ENCODE measurements around the gene PSMC3.

The PSMC3 gene

GRCh38 chr11:47442514-47442913, 16.3 kb upstream of the PSMC3 start:
- no peak for DNase-seq

DNA sequence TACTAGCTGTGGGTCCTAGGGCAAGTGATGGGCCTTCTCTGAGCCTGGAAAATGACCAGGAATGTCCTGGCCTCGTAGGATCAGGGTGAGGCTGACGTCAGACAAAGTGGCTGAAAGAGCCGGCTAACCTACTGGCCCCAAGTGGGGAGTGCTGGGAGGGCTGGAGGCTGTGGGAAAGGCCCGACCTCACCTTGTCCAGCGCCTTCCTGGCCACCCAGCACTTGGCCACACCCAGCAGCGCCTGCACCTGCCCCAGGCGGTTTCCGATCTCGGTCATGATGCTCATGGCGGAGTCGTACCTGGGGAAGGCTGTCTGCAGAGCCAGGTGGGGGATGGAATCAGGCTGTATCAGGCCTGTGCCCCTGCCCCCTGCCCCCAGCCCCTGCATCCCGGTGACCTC, 15.2 kb upstream of the PSMC3 start:
- no peak for DNase-seq

DNA sequence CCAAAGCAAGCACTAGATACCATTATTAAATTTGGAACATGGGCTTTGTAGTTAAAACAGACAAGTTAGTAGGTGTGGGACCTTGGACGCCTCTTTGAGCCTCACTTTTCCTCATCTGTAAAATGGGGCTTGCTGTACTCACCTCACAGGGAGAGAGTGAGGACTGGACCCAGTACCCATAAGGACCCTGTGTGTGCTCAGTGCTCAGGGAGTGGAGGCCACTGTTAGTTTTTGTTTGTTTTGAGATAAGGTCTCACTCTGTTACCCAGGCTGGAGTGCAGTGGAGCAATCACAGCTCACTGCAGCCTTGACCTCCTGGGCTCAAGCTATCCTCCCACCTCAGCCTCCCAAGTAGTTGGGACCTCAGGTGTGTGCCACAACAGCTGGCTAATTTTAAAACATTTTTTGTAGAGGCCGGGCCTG, 13.8 kb upstream of the PSMC3 start:
- DNase-seq: no peak

DNA sequence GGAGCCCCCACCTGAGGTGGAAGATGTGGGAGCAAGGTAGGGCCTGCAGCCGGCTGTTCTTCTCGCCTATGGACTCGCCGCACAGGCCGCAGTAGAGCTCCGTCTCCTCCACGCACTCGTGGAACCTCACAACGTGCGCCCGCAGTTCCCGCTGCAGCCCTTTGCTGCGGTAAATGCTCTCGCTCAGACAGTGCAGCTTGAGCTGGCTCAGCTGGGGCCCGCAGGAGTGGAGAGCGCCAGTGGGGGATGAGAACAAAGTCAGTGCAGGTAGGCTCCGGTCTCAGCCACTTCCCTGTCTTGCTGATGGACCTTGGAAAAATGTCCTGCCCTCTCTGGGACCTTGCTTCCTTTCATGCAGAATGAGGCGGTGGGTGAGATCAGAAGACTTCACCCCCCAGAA, 12.5 kb upstream of the PSMC3 start:
- DNase-seq: no peak

- DNase-seq: no peak
These were observed 11.6 kb upstream of the PSMC3 start for GRCh38 chr11:47437746-47438418.

DNA sequence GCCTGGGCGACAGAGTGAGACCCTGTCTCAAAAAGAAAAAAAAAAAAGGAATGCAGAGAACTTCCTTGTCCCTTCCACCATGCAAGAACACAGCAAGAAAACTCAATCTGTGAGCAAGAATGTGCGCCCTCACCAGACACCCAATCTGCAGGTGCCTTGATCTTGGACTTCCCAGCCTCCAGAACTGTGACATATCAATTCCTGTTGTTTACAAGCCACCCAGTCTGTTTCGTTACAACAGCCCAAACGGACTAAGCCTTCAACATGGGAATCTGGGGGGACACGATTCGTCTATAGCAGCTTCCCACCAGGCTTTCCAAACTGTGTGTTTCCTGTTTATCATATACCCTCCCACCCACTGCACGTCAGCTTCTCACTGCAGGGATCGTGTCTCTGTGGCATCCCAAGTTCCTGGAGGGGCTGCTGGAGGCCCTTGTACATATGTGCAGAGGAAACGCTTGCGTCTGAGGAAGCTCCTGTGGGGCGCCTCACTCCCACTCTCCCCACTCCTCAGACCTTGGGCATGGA, 11.0 kb upstream of the PSMC3 start:
- DNase-seq: no peak

- no peak for DNase-seq
These were observed 10.5 kb upstream of the PSMC3 start for GRCh38 chr11:47436726-47437125.

DNA sequence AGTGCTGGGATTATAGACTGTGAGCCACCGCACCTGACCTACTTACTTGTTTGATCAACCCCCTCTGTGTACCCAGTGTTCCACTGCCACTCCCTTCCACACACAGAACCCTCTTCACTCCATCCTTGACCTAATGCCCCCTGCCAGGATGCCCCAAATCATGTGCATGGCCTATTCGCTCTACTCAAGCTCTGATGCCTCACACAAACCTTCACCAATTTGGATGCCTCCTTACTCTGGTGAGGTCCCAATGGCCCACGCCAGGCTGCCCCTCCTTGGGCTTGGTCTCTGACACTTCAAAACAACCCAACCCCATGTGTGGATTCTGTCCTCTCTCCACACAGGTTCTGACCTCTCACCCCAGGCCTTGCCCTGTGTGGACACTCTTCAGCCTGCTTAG, 9.4 kb upstream of the PSMC3 start:
- no peak for DNase-seq

GRCh38 chr11:47434011-47434786, 8.0 kb upstream of the PSMC3 start:
- DNase-seq: no peak

DNA sequence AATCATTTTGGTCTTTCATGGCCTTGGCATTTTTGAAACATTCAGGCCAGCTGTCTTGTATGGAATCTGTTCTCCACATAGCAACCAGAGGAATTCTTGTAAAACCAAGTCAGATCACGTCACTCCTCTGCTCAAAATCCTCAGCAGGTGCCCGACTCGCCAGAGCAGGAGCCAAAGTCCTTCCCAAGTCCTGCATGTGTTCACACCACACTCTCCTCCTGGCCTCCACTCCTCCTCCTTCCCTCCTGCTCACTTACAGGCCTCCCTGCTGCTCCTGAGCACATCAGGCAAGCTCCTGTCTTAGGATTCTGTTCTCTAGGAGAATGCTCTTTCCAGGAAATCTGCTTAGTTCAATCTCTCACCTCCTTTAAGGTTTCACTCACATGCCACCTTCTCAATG, 6.9 kb upstream of the PSMC3 start:
- no peak for DNase-seq

- DNase-seq: no peak
These were observed 5.3 kb upstream of the PSMC3 start for GRCh38 chr11:47431356-47432083.

GRCh38 chr11:47430524-47430923, 4.3 kb upstream of the PSMC3 start:
- no peak for DNase-seq

DNA sequence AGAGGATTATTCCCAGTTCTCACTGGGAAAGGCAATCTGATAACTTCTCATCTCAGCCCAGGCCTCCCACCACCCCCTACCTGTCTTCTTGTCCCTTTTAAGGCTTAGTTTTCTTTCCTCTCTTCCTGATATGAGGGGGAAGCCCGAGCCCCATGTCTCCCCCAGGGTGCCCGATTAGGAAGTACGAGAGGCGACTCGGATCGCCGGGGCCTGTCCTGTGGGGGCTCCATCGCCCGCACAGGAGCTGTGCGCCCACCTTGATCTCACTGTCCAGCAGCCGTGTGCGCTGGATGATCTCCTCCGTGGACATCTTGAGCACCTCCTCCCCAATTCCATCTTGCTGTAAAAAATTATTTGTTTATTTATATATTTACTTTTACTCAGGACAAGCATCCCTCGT, 628 bp downstream of the PSMC3 start:
- DNase-seq: no peak

GRCh38 chr11:47418454-47419259, 7.6 kb downstream of the PSMC3 start:
- no peak for DNase-seq

DNA sequence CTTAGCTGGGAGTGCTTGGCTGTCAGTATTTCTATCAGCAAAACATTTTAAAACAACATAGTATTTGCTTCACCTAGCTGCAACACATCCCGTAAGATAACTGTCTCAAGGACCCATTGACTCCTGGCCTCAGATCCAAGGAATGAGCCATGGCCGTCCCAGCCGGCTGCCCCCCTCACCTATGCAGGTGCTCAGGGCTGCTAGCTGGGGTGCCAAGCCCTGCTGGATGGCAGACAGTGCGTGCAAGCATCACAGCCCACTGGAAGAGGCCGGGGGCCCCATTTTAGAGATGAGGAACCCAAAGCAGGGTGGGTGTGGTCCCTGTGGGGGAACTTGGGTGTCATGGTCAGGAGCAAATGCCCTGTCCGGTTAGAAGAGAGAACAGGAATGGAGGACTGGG, 8.5 kb downstream of the PSMC3 start:
- DNase-seq: no peak

- peak; percentile 92 for DNase-seq
These were observed 10.2 kb downstream of the PSMC3 start for GRCh38 chr11:47415949-47416472.

DNA sequence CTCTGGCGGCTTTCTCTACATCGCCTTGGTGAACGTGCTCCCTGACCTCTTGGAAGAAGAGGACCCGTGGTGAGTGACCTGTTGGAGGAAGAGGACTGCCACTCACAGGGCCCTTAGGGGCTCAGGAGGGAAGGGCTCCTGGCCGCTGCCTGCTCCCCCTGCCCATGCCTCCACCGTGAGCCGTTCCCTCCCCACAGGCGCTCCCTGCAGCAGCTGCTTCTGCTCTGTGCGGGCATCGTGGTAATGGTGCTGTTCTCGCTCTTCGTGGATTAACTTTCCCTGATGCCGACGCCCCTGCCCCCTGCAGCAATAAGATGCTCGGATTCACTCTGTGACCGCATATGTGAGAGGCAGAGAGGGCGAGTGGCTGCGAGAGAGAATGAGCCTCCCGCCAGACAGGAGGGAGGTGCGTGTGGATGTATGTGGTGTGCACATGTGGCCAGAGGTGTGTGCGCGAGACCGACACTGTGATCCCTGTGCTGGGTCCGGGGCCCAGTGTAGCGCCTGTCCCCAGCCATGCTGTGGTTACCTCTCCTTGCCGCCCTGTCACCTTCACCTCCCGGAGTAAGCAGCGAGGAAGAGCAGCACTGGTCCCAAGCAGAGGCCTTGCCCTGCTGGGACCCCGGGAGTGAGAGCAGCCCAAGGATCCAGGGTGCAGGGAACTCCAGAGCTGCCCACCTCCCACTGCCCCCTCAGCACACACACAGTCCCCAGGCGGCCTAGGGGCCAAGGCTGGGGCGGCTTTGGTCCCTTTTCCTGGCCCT, 11.0 kb downstream of the PSMC3 start:
- peak; percentile 32 for DNase-seq

- no peak for DNase-seq
These were observed 11.6 kb downstream of the PSMC3 start for GRCh38 chr11:47414685-47415070.

DNA sequence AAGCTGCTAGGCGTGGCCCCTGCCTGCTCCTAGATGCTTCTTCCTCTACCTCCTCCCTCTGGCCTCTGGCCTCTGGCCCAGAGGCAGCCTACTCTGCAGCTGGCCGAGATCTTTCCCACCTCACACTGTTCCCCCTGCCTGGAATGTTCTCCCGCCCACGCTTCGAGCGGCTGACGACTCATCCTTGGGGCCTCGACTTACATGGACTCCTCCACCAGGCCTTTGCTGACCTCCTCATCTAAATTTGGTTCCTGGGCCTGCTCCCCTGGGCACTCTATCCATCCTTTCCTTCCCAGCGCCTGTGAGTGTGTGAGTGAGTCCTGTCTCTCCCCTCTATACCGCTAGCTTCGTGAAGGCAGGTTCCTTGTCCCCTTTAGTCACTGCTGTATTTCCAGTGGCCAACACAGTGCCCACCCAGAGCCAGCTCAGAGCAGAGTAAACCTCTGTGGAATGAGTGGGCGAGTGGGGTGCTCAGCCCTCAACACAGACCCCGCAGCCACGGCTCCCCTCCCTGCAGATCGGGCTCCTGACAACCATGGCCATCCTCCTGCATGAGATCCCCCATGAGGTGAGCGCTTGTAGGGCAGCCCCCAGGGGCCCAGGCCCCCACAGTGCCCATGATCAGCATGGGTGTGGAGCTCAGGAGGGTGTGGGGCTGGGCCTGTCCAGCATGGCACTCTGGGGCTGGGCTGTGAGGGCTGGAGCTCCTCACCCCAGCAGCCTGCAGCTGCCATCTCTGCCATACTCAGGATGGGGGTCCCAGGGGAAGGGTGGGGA, 12.1 kb downstream of the PSMC3 start:
- peak; percentile 27 for DNase-seq

- DNase-seq: no peak
These were observed 12.9 kb downstream of the PSMC3 start for GRCh38 chr11:47413351-47413750.
